Spinal cord (tissue), 10 donors: ENCODE data around the gene MCL1. TPM values are rescaled to one million over a fixed set of nuclear protein-coding genes. Genes with fewer than 3 reads are reported as not detected.

Source experiments
- DNase-seq, 6 donors: peaks; one replicate each; pipeline versions ENCODE4 v3.0.0 to v3.0.0-alpha.2; 2013 to 2015; ENCODE audit warnings: low spot score in 6 of 6, low read depth in 4 of 6
- H3K27ac ChIP-seq: one replicate; pipeline ENCODE4 v1.5.1; 2013; ENCODE audit warnings: low read depth, low read length, control low read depth
- H3K27me3 ChIP-seq: one replicate; pipeline ENCODE4 v1.6.1; 2013; ENCODE audit warnings: low read length; ENCODE audit not compliant: control insufficient read depth, insufficient read depth
- H3K36me3 ChIP-seq: one replicate; pipeline ENCODE4 v1.6.1; 2013; ENCODE audit warnings: low read length; ENCODE audit not compliant: control insufficient read depth, insufficient read depth
- H3K4me1 ChIP-seq: one replicate; pipeline ENCODE4 v1.6.1; 2013; ENCODE audit warnings: low read length; ENCODE audit not compliant: control insufficient read depth, insufficient read depth
- H3K4me3 ChIP-seq: one replicate; pipeline ENCODE4 v1.5.1; 2013; ENCODE audit warnings: low read depth, low read length, control low read depth
- H3K9me3 ChIP-seq: one replicate; pipeline ENCODE4 v1.6.1; 2013; ENCODE audit warnings: low read length; ENCODE audit not compliant: control insufficient read depth, insufficient read depth
- WGBS: methylation state at CpG from one replicate; pipeline ENCODE4 v1.1.5; 2013; ENCODE audit warnings: missing lambda C conversion rate; ENCODE audit not compliant: insufficient coverage; 5-methylcytosine and 5-hydroxymethylcytosine counted together
- polyA plus RNA-seq, 2 donors: library from polyadenylated mRNA; unstranded; fragments of 120-200 nt; gene quantifications; one replicate each; pipeline ENCODE4 v1.2.1, GENCODE V29; 2013; ENCODE audit not compliant: insufficient read length in 2 of 2
- total RNA-seq, 2 donors: library from RNA; depleted of rRNA in 1 of 2; stranded (reverse); fragments of 120-200 nt in 1 of 2; fragments of >200 nt in 1 of 2; gene quantifications; one replicate each; pipeline versions ENCODE4 v1.2.3 to v1.2.4, GENCODE V29; 2013 to 2014
- donor health status: healthy.

Gene MCL1
- total and polyA plus RNA-seq, 4 donors: 115 to 185 (median 130) TPM

DNA sequence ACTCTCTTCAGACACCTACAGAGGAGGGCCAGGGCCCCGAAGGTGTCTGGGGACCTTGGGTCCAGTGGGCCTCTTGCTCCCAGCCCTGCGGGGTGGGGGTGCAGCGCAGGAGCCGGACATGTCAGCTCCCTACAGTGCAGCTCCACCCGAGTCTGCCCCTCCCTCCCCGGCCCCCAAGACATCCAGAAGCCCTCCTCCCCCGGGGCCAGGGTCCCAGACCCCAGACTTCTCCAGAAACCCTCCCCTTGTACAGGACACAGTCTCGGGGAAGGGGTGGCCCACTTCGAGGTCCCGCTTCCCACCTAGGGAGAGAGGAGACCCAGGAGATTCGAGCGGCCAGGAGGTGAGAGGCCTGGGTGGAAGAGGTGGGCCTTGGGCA, 26.5 kb downstream of the MCL1 start:
- peaks cover 37% of the 10 kb centered on the region for H3K4me1 ChIP-seq
- H3K27me3 ChIP-seq: peaks cover 8% of the 10 kb centered on the region
- no peak for DNase-seq
- no peak overlapping the region for H3K4me3 ChIP-seq
- H3K27ac ChIP-seq: peak overlapping the region; percentile 25
- WGBS: 81% methylated on average over 10 of the region's 12 CpGs
- H3K36me3 ChIP-seq: peaks cover 39% of the 10 kb centered on the region
- no peaks in the 10 kb centered on the region for H3K9me3 ChIP-seq

DNA sequence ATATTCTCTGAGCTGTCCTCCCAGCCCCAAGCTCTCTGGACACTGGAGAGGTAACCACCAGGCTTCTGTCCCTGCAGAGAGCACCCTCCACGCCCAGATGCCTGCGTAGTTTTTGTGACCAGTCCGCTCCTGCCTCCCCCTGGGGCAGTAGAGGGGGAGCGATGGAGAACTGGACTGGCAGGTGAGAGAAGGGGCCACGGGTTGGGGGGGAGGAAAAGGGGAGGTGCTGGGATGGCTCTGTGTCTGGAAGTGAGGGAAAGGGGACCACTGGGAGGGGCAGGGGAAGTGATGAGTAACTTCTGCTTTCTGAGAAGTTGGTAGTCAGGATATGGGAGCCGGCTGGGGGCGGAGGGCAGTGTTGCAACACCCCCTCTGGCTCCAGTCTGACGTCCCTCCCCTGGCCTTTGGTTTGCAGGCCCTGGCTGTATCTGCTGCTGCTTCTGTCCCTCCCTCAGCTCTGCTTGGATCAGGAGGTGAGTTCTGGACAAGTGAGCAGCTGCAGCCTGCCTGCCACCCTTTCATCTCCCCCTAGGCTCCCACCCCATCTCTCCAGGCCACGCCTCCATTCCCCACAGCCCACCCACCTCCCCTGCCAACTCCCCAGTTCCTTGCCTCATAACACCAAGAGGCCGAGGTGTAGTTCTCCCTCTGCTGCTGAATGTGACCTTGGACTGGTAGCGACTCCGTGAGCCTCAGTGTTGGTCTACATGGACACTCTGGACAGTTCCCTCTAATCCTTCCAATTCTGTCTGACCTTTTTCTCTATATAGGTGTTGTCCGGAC, 27.1 kb downstream of the MCL1 start:
- DNase-seq: no peak
- Histone ChIP-seq H3K9me3 (no peaks in the 10 kb centered on the region), H3K27me3 (peaks cover 8% of the 10 kb centered on the region), H3K27ac (peak overlapping the region; percentile 25), H3K4me1 (peaks cover 37% of the 10 kb centered on the region), H3K4me3 (no peak overlapping the region), H3K36me3 (peaks cover 33% of the 10 kb centered on the region)
- WGBS: 46% methylated on average over 11 of the region's 13 CpGs

DNA sequence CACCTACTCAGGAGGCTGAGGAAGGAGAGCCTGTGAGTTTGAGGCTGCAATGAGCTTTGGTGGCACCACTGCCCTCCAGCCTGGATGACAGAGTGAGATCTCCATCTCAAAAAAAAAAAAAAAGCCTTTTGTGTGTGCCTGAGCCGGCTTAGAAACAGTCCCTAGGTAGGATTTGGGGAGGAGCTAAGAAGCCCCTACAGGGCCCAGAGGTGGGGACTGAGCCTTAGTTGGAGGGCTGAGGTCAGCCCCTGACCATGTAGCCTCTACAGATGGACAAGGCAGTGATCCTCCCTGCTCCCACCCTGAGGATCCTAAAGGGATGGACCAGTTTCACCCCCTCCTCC, 27.7 kb downstream of the MCL1 start:
- DNase-seq: no peak
- H3K9me3 ChIP-seq: no peaks in the 10 kb centered on the region
- no peak overlapping the region for H3K27ac ChIP-seq
- peaks cover 28% of the 10 kb centered on the region for H3K36me3 ChIP-seq
- peaks cover 8% of the 10 kb centered on the region for H3K27me3 ChIP-seq
- no CpG with 5 or more reads among the region's 1 CpG for WGBS
- H3K4me1 ChIP-seq: peaks cover 37% of the 10 kb centered on the region
- H3K4me3 ChIP-seq: no peak overlapping the region

DNA sequence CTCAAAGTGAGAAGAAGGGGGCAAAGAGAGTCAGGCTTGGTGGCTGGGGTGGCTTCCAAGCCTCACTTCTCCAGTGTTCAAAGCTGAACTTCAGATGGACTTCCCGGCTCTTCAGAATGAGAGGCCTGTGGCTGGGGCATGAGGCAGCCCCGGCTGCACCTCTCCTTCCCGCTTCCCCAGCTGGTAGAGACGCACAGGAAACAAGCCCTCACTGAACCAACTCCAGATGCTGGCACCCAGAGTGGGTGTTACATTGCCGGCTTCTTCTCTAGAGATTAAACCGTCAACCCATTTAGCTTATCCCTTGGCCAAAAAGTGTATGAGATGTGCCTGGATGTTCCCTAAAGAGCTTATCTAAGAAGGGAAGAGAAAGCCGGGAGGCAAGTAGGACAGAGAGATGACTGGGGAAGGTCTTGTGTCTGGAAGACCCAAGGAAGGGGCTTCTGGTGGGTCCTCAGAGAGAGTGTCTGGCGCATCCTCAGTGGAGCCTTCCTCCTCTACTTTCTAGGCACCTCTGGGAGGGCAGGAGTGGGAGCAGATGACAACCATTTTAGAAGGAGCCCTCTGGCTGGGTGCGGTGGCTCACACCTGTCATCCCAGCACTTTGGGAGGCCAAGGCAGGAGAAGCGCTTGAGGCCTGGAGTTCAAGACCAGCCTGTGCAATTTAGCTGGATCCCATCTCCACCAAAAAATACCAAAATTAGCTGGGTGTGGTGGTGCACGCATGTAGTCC, 28.2 kb downstream of the MCL1 start:
- WGBS: 83% methylated on average over 6 of the region's 11 CpGs

DNA sequence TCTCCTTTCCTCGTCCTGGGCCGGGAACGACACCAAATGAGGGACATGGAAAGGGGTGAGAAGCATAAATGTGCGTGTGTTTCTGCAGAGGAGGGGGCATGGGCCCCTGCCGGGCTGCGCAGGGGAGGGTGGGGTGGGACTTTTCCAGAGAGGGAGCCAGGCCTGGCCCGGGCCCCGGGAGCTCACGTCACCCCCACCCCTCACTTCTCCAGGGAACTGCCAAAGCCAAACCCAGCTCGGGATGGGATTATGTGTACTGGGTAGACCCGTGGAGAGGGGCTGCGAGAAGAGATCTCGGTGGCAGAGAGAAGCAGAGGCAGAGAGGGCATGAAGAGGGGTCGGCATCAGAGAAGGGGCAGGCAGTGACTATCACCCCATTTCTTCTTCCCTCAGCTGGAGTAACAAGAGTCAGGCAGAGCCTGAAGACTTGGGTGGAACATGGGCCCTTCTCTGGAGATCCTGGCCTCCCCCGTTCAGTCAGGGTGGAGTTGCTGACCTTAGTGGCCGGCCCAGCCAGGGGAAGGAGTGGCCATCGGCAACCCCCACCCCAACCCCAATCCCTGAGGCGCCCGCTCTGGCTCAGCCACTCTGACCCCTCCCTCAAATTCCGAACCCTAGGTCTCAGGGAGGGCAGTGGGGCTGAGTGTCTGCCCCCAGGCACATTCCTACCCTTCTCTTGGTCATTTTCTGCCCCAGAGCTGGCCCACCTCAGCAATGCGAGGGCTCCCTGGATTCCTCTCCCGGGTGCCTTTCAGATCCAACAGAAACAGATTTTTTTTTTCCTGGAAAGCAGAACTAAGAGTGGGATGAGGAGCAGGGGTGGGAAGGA, 29.0 kb downstream of the MCL1 start:
- DNase-seq: no peak
- H3K4me1 ChIP-seq: peaks cover 37% of the 10 kb centered on the region
- H3K36me3 ChIP-seq: peaks cover 19% of the 10 kb centered on the region
- peak overlapping the region; percentile 52 for H3K27ac ChIP-seq
- H3K9me3 ChIP-seq: no peaks in the 10 kb centered on the region
- H3K27me3 ChIP-seq: peaks cover 8% of the 10 kb centered on the region
- peak overlapping the region; percentile 14 for H3K4me3 ChIP-seq
- WGBS: 71% methylated on average over 9 of the region's 22 CpGs

More for the DNA sequence above, 28.2 kb downstream of the MCL1 start:
- Histone ChIP-seq H3K27ac (peak overlapping the region; percentile 22), H3K27me3 (peaks cover 8% of the 10 kb centered on the region), H3K36me3 (peaks cover 24% of the 10 kb centered on the region), H3K4me3 (no peak overlapping the region), H3K4me1 (peaks cover 37% of the 10 kb centered on the region), H3K9me3 (no peaks in the 10 kb centered on the region)
- DNase-seq: no peak

DNA sequence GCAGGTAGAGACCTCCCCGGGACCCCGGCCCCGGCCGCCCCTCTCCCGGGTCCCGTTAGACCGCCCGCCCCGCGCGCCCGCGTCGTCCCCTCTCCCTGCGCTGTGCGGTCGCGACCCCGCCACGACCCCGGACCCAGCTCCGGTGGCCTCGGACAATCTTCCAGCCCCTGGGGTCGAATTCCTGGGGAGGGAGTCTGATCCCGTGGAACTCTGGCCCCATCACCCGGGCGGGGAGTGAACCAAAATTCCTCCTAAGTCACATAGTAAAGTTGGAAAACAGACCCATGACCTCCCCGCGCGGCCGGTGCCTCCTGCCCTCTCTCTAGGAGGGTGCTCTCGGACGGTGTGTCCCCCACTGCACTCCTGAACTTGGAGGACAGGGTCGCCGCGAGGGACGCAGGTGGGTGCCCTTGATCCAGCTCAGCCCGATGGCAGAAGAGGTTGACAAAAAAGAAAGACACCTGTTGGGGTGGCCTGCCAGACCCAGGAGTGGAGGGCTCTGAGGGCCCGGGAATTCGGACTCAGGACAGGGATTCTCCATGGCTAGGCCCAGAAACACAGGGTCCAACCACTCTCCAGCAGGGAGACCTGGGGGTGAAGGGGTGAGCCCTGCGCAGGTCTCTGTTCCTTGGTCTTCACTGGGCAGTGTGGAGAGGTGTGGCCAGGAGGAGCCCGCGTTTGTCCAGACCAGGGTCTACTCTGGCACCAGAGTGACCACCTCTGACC, 29.8 kb downstream of the MCL1 start:
- DNase-seq: no peak
- Histone ChIP-seq H3K36me3 (peaks cover 16% of the 10 kb centered on the region), H3K4me1 (peaks cover 37% of the 10 kb centered on the region), H3K4me3 (peak overlapping the region; percentile 27), H3K9me3 (no peaks in the 10 kb centered on the region), H3K27me3 (peaks cover 8% of the 10 kb centered on the region), H3K27ac (peak overlapping the region; percentile 52)
- WGBS: 19% methylated on average over 43 of the region's 43 CpGs

DNA sequence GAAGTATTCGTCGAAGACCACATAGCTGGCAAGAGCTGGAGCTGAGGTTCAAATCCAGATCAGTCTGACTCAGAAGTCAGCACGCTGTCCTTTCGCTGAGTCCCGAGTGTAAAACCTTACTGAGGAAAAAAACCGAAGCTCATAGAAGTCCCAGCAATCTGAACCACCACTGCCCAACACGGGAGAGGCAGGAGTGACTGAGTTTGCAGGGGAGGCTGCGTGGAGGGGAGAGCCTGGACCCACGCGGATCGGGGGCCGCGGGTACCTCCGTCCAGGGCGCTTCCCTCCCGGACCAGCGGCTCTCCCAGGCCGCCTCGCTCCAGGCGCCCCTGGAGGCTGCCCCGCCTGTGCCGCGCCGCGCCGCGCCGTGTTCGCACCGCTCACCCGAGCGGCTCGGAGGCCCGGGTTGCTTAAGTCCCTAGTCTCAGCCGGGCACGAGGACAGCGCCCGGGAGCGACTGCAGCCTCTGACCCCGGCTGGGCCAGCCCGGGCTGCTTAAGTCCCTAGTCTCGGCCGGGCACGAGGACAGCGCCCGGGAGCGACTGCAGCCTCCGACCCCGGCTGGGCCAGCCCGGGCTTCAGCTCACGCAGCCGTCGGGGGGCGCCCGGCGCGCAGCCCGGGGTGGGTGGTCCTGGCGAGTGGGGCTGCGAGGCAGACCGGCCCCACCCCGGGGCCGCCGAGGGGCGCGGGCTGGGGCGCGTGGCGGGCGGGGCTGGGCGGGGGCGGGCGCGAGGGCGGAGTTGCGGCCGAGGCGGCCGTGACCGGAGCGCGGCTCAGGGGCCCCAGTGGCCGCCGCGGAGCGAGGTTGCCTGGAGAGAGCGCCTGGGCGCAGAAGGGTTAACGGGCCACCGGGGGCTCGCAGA, 30.5 kb downstream of the MCL1 start, which contains the start of gene ADAMTSL4:
Gene ADAMTSL4 (plus strand): TSS at position 777 of the 864 bp plus-strand sequence. CDS start 2,881 bp downstream, outside the sequence.
- H3K36me3 ChIP-seq: peaks cover 8% of the 10 kb centered on the region
- no peaks in the 10 kb centered on the region for H3K9me3 ChIP-seq
- H3K27me3 ChIP-seq: peaks cover 8% of the 10 kb centered on the region
- peak in 2 of 6 donors; percentile 40 to 65 for DNase-seq
- H3K27ac ChIP-seq: peak within 1 kb of the TSS; percentile 52
- peak within 1 kb of the TSS; percentile 44 for H3K4me3 ChIP-seq
- H3K4me1 ChIP-seq: peaks cover 38% of the 10 kb centered on the region
- under 1% methylated on average over 91 of the region's 91 CpGs for WGBS

DNA sequence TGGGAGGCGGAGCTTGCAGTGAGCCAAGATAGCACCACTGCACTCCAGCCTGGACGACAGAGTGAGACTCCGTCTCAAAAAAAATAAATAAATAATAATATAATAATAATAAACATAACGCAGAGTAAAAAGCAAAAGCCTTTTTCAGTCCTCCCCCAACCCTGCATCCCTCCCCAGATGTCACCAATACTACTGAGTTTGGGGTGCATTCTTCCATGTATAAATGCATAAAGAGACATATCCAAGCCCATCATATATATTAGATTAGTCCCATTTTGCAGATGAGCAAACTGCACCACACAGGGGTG, 31.1 kb downstream of the MCL1 start:
- Histone ChIP-seq H3K27me3 (peaks cover 8% of the 10 kb centered on the region), H3K27ac (no peak overlapping the region), H3K4me3 (peak overlapping the region; percentile 44), H3K4me1 (peaks cover 40% of the 10 kb centered on the region), H3K36me3 (peaks cover 2% of the 10 kb centered on the region), H3K9me3 (no peaks in the 10 kb centered on the region)
- DNase-seq: no peak
- no CpG with 5 or more reads among the region's 4 CpGs for WGBS
